SK-N-MC (cell line): Measurements from ENCODE around the gene CD79B.

Experiments
- EZH2 ChIP-seq: fragments of 200-600 bp; sonication (generic); IDR thresholded peaks from one replicate; pipeline ENCODE4 v1.6.1; 2017; ENCODE audit warnings: antibody characterized with exemption
- POLR2AphosphoS5 ChIP-seq: IDR thresholded peaks from 2 replicates; pipeline ENCODE4 v1.6.1; 2012; ENCODE audit warnings: mild to moderate bottlenecking, low read depth, low read length, borderline replicate concordance

GRCh38 chr17:63934183-63935112 lies 2.3 kb upstream of the CD79B start:
- no peak for TF ChIP-seq POLR2AphosphoS5
- no peak for TF ChIP-seq EZH2
